Keratinocyte (primary cell): Measurements from ENCODE around the gene AJUBA. TPM values are rescaled to one million over a fixed set of nuclear protein-coding genes. Genes with fewer than 3 reads are reported as not detected.

ENCODE experiments used
- DNase-seq: peaks from one replicate; pipeline ENCODE4 v3.0.0-alpha.2; 2011; ENCODE audit warnings: low read depth, missing footprints, low spot score
- FAIRE-seq: peaks from 2 replicates; lab custom pipeline; 2011; peaks lifted over from hg19 to GRCh38; lab: Jason Lieb, UNC
- H2AFZ ChIP-seq: 2 replicates; pipeline ENCODE4 v1.6.0; 2012; ENCODE audit warnings: low read length, control low read depth, inconsistent platforms; ENCODE audit not compliant: control insufficient read depth
- H3K27ac ChIP-seq: 2 replicates; pipeline ENCODE4 v1.5.1; 2011; ENCODE audit warnings: low read length; ENCODE audit not compliant: control insufficient read depth, insufficient read depth
- H3K27me3 ChIP-seq: 3 replicates; pipeline ENCODE4 v1.6.0; 2011; ENCODE audit warnings: low read length; ENCODE audit not compliant: control insufficient read depth, insufficient read depth; ENCODE audit errors: extremely low read depth
- H3K36me3 ChIP-seq, 2 experiments: 2 replicates in 1 of 2; 3 replicates in 1 of 2; pipeline ENCODE4 v1.5.1; 2011; ENCODE audit warnings: low read length in 2 of 2, mild to moderate bottlenecking in 1 of 2; ENCODE audit not compliant: control insufficient read depth in 2 of 2, insufficient read depth in 2 of 2; ENCODE audit errors: extremely low read depth in 1 of 2
- H3K4me1 ChIP-seq: 3 replicates; pipeline ENCODE4 v1.5.1; 2011; ENCODE audit warnings: low read length; ENCODE audit not compliant: control insufficient read depth, insufficient read depth; ENCODE audit errors: extremely low read depth
- H3K4me2 ChIP-seq: 3 replicates; pipeline ENCODE4 v1.6.0; 2011; ENCODE audit warnings: low read depth, low read length; ENCODE audit not compliant: control insufficient read depth, insufficient read depth; ENCODE audit errors: extremely low read depth
- H3K4me3 ChIP-seq, 3 experiments: fragments of 200-600 bp in 1 of 3; sonication (generic) in 1 of 3; 2 replicates in 2 of 3; 3 replicates in 1 of 3; pipeline ENCODE4 v1.5.1; 2011 to 2016; ENCODE audit warnings: low read length in 3 of 3, mild to moderate bottlenecking in 3 of 3, control low read depth in 2 of 3, inconsistent platforms in 1 of 3, low read depth in 1 of 3, mixed read lengths in 1 of 3, mixed run types in 1 of 3, moderate library complexity in 1 of 3; ENCODE audit not compliant: control insufficient read depth in 2 of 3, insufficient read depth in 2 of 3; ENCODE audit errors: extremely low read depth in 1 of 3
- H3K79me2 ChIP-seq: 2 replicates; pipeline ENCODE4 v1.6.0; 2012; ENCODE audit warnings: low read length; ENCODE audit not compliant: control insufficient read depth, insufficient read depth
- H3K9ac ChIP-seq: 3 replicates; pipeline ENCODE4 v1.6.0; 2011; ENCODE audit warnings: low read length; ENCODE audit not compliant: control insufficient read depth, insufficient read depth; ENCODE audit errors: extremely low read depth
- H3K9me1 ChIP-seq: 3 replicates; pipeline ENCODE4 v1.6.0; 2011; ENCODE audit warnings: low read length; ENCODE audit not compliant: control insufficient read depth, insufficient read depth; ENCODE audit errors: extremely low read depth
- H3K9me3 ChIP-seq: 2 replicates; pipeline ENCODE4 v1.5.1; 2012; ENCODE audit warnings: low read depth, low read length; ENCODE audit not compliant: control insufficient read depth
- H4K20me1 ChIP-seq: 3 replicates; pipeline ENCODE4 v1.6.0; 2011; ENCODE audit warnings: low read length; ENCODE audit not compliant: control insufficient read depth, insufficient read depth; ENCODE audit errors: extremely low read depth
- CTCF ChIP-seq, 3 experiments: IDR thresholded peaks in 1 of 3; conservative IDR thresholded peaks in 1 of 3; optimal IDR thresholded peaks in 1 of 3; 2 replicates in 2 of 3; 3 replicates in 1 of 3; pipeline versions ENCODE3 to v1.5.1; 2011; ENCODE audit warnings: low read length in 3 of 3, mild to moderate bottlenecking in 3 of 3, moderate library complexity in 2 of 3, control low read depth in 1 of 3, inconsistent platforms in 1 of 3; ENCODE audit not compliant: insufficient read depth in 2 of 3; ENCODE audit errors: extremely low read depth in 1 of 3
- EZH2 ChIP-seq: IDR thresholded peaks from one replicate; pipeline ENCODE4 v1.6.1; 2012; ENCODE audit warnings: inconsistent platforms, mild to moderate bottlenecking, low read length, moderate library complexity
- dilution Hi-C: fragments of 300-500 bp; cut with MboI; formaldehyde crosslinking; loops from one replicate; pipeline ENCODE4 v1.7.0; 2020; ENCODE audit warnings: low sequenced_read_pairs; ENCODE audit not compliant: extremely low pct_ligation_motif_present
- polyA plus RNA-seq, 5 experiments: library from polyadenylated mRNA; depleted of rRNA in 3 of 5; stranded (reverse) in 3 of 5; stranded (forward) in 1 of 5; unstranded in 1 of 5; fragments of >200 nt; gene quantifications; 1 replicate in 1 of 5; 2 replicates in 3 of 5; 3 replicates in 1 of 5; pipeline versions ENCODE4 v1.2.1 to v1.2.3, GENCODE V29; 2011 to 2012; ENCODE audit warnings: missing spikeins in 2 of 5, low read depth in 1 of 5, low replicate concordance in 1 of 5

The AJUBA gene
- polyA plus RNA-seq, 1 donor (not counting 4 experiments of a cell fraction or from before 2014, with no cell fraction given) = 157 TPM

DNA sequence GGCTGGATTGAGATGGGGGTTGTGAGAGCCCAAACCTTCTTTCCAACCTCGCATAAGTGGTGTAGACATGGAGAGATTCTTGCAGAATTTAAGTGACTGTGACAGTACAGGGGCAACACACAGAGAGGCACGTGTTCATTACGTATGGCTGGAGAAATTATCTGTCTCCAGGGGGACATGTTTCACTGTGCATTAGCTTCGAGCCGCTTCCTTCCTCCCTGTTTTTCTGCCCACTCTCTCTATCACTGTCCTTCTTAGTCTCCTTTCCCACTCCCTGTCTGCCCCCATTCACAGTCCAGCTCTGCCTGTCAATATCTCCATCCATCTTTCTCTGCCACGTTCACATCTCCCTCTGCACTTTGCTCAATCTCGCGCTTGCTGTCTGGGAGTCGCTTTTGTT lies 39.1 kb upstream of the AJUBA start:
- dilution Hi-C loops = no loop called here

GRCh38 chr14:23020143-23021128 lies 38.1 kb upstream of the AJUBA start:
- Histone ChIP-seq H3K4me1 (no peaks in the 10 kb centered on the region), H3K27me3 (no peaks in the 10 kb centered on the region), H2AFZ (no peak overlapping the region), H3K9me3 (no peaks in the 10 kb centered on the region), H3K79me2 (no peaks in the 10 kb centered on the region), H3K9me1 (no peaks in the 10 kb centered on the region), H4K20me1 (no peaks in the 10 kb centered on the region), H3K36me3 (peaks cover 2 to 3% of the 10 kb centered on the region in 2 experiments), H3K9ac (no peak overlapping the region), H3K4me3 (no peak overlapping the region), H3K4me2 (no peak overlapping the region), H3K27ac (no peak overlapping the region)
- dilution Hi-C loops = no loop called here
- no peak for FAIRE-seq
- no peak for TF ChIP-seq CTCF (optimal IDR thresholded peaks at IDR 0.05 in 1 of 3, IDR thresholded peaks at IDR 0.05 in 1 of 3, conservative IDR thresholded peaks at IDR 0.05 in 1 of 3; ENCODE audit: extremely low read depth in 1 of 3, insufficient read depth in 2 of 3, low read length in 3 of 3)
- no peak for TF ChIP-seq EZH2
- DNase-seq = no peak

More for the DNA sequence above, 39.1 kb upstream of the AJUBA start:
- Histone ChIP-seq H2AFZ (no peak overlapping the region), H3K9me3 (no peaks in the 10 kb centered on the region), H3K4me3 (no peak overlapping the region), H3K4me1 (no peaks in the 10 kb centered on the region), H4K20me1 (no peaks in the 10 kb centered on the region), H3K9me1 (no peaks in the 10 kb centered on the region), H3K79me2 (no peaks in the 10 kb centered on the region), H3K27ac (no peak overlapping the region), H3K27me3 (no peaks in the 10 kb centered on the region), H3K4me2 (no peak overlapping the region), H3K36me3 (peaks cover 8% of the 10 kb centered on the region in 2 experiments), H3K9ac (no peak overlapping the region)
- no peak for FAIRE-seq
- TF ChIP-seq EZH2 (no peak), CTCF (optimal IDR thresholded peaks at IDR 0.05 in 1 of 3, IDR thresholded peaks at IDR 0.05 in 1 of 3, conservative IDR thresholded peaks at IDR 0.05 in 1 of 3; ENCODE audit: extremely low read depth in 1 of 3, insufficient read depth in 2 of 3, low read length in 3 of 3) (no peak)
- DNase-seq = no peak
